HG02981 (cell line): ENCODE data around the gene IKZF5.

Experiments
- ATAC-seq: cut with Tn5 transposase; IDR thresholded peaks from one replicate; pipeline ENCODE4 v1.9.1; 2021; ENCODE audit warnings: mild to moderate bottlenecking, moderate library complexity; ENCODE audit not compliant: unreplicated experiment

Gene IKZF5

DNA sequence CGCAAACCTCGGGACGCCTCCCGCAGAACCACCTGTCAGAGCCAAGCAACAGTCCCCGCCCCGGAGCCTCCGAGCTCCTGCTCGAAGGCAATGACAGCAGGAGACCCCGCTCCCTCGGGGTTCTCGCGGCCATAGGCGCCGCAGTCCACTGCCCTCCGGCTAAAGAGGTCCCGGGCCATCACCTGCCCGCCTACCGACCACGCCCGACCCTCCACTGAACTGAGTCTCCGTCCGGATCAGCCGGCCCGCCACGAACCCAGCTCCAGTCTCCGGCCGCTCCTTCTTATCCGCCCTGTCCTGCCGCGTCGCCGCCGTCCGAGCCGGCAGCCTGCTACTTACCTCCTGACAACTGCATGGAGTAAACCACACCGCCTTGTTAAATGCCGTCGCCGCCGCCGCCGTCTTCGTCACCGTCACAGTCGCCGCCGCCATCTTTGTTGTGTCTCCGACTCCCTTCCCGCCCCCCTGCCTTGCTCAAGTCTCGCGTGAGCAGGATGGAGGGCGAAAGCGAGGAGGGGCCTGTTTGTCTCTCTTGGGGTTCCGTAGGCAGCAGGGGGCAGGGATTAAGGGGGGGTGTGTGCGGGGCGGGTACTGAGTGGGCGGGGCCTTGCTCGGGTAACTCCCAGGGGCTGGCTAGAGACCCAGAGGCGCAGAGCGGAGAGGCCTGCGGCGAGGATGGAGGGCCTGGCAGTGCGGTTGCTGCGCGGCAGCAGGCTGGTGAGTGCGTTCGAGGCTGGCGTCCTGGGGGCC, at the start of gene IKZF5, which contains the start of gene ACADSB:
Gene IKZF5 (minus strand): TSS at position 441 of the 750 bp plus-strand sequence. CDS start 10,170 bp downstream, outside the sequence.
Gene ACADSB (plus strand): TSS at position 652 of the 750 bp plus-strand sequence. CDS start 24 bp downstream, at position 676.
- peak; percentile 81 for ATAC-seq

- ATAC-seq = no peak
These were observed 49.4 kb upstream of the IKZF5 start for GRCh38 chr10:123057968-123058367.

DNA sequence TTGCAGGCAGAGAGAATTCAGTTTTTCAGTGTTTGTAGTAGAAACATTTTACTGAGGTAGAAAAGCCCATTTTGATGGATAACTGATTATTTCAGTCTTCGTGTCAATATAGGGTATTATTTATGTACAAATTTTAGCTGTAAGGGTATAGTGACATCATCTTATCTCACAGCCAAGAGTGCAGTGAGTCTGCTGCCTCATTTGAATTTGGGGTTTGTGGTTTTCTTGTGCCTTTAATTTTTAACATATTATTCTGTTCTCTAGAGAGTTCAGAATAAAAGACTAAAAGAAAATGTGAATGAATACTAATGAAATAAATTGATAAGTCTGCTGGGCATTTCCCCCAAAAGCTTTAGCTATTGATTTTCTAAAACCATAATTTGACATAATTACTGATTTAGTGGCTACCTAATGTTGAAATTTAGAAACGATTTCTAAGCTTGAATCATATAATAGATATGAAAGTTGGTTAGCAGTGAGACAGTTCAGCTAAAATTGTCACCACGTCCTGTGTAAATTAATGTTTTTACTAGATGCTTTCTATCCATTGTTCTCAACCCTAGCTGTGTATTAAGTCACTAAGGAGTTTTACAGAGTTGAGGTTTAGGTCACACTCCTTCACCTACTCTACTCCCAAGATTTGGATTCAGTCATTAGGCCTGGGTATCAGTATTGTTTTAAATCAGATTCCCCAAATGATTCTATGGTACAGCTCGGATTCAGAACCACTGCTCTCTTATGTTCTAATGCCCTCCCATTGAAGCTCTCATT, 37.6 kb upstream of the IKZF5 start:
- no peak for ATAC-seq

DNA sequence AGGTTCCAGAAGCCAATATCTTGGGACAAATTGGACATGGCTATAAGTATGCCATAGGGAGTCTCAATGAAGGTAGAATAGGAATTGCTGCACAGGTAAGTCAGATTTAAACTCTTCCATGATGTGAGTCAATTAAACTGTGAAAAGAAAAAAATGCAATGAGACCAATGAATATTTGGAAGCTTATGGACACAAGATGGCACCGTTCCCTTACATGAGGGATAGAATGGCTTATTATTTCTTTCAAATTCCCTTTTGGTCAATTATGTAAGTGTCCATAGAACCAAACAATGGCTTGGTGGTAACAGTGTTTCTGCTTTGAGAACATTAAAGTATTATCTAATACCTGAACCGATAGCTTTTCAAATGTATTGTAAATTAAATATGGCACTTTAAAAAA, 35.8 kb upstream of the IKZF5 start:
- no peak for ATAC-seq

GRCh38 chr10:123043409-123043925, 34.9 kb upstream of the IKZF5 start:
- peak; percentile 62 for ATAC-seq

DNA sequence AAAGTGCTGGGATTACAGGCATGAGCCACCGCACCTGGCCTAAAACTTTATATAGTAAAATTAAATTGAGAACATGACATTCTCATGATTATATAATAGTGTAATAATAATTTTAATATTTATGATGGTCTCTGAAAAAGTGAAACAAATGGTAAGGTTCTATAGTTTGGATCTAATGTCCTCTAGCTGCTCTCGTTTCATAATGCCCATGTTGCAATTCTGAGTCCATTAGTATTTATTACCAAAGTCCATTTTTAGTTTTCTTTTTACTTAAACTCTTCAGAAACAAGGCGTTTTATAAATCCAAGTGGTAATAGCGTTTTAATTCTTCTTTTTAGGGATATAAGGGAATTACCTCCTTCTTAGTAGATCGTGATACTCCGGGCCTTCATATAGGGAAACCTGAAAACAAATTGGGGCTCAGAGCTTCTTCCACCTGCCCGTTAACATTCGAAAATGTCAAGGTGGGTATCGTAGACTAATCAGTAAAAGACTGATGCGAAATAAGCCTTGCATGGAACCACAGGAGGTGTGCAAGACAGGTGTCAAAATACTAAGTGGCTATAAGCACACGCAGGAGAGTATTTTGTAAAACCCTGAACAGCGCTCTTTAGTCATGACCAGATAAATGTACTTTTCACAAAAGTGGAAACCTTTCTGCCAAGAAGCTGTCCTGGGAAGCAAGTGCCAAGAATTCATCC, 34.3 kb upstream of the IKZF5 start:
- ATAC-seq = no peak

GRCh38 chr10:123039632-123039930, 31.0 kb upstream of the IKZF5 start:
- peak; percentile 51 for ATAC-seq

GRCh38 chr10:123038782-123039631, 30.4 kb upstream of the IKZF5 start:
- peak; percentile 53 for ATAC-seq

- ATAC-seq = no peak
These were observed 27.0 kb upstream of the IKZF5 start for GRCh38 chr10:123035467-123036086.

GRCh38 chr10:123034332-123034731, 25.7 kb upstream of the IKZF5 start:
- ATAC-seq = no peak

DNA sequence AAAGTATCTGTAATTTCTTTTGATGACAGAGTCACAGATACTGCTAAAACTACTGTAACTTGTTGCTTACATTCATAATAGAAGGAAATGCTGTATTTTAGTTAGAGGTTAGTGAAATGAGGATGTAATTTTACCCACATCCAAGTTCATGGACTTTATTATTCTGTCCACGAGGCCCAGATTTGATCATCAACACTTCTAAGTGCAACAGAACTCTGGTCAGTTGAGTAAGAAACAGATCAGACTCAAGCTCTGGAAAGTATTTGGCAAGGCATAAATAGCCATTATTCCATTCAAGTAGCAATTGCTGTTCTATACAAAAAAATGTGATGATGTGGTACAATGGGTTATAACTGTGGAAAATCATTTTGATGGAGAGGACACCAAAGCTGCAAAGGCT, 22.5 kb upstream of the IKZF5 start:
- no peak for ATAC-seq

DNA sequence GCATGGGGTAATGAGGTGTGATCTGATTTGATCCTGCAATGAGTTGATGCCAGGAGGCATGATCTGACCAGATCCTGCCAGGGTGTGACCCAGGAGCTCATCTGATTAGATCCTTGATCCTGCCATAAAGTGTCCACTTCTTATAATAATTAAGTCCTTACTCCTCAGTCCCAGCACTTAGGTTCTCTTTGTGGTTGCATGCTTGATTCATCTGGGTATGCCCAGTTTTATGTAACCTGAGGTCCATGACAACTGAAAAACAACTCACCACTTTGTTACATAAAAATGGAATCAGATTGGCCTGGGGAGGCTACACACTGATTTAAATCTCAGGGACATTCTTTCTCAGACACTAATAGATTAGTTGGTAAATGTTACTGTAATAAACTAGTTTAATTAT, 19.3 kb upstream of the IKZF5 start:
- no peak for ATAC-seq

DNA sequence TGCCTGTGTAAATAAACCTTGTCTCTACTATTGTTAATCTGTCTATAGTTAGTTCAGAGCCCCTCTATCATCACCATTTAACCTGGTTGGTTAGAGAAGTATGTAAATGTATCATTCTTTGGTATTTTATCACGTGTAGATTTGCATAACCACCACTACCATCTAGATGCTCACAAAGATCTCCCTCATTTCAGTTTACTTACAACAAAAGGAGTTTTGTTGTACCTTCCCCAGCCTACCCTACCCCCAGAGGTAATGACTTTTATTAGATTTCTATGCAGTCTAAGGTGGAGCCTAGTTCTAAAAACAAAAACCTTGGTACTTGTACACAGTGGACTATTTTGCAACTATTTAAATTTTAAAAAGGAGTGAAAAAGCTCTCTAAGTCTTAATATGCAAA, 17.7 kb upstream of the IKZF5 start:
- ATAC-seq = no peak

- ATAC-seq = no peak
These were observed 15.9 kb upstream of the IKZF5 start for GRCh38 chr10:123024540-123024939.

- no peak for ATAC-seq
These were observed 12.9 kb upstream of the IKZF5 start for GRCh38 chr10:123021517-123021916.

DNA sequence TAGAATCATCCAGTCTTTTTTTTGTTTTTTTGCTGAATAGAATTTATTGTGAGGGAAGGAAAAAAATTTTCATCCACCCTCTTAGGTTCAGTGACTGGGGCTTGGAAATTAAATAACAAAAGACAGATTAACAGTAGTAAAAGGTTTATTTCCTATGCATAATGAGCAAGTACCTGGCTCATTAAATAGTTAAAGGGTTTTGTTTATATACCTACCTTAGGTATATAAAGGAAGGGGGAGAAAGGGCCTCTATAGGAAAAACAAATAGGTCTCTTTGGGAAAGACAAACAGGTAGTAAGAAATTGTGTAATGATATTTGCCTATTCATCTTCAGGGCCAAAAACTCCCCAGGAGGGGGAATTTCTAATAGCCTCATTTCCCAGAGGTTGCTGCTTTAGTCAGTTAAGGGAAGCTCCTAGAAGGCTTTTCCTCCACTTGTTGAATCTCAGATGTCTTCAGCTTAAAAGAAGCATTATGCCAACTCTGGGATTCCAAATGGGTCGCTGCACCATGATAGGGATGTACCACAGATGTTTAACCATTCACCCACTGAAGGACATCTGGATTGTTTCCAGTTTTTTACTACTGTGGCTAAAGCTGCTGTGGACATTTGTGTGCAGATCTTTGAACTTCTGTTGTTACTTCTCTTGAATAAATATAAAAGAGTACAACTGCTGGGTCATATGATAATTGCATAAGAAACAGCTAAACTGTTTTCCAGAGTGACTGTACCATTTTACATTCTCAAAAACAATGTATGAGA, 11.5 kb upstream of the IKZF5 start:
- no peak for ATAC-seq

GRCh38 chr10:123019264-123019663, 10.7 kb upstream of the IKZF5 start:
- no peak for ATAC-seq

DNA sequence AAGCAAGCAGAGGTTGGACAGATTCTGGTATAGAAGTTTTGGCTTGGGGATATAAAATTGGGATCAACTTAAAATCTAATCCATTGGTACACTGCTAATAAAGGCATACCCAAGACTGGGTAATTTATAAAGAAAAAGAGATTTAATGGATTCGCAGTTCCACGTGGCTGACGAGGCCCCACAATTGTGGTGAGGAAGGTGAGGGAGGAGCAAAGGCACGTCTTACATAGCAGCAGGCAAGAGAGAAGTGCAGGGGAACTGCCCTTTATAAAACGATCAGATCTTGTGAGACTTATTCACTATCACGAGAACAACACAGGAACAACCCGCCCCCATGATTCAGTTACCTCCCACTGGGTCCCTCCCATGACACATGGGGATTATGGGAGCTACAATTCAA, 9.9 kb upstream of the IKZF5 start:
- no peak for ATAC-seq

GRCh38 chr10:123017421-123018165, 9.0 kb upstream of the IKZF5 start:
- ATAC-seq = no peak
